HG03280 (cell line): ENCODE measurements around the gene SPNS3.

Experiments used
- ATAC-seq: cut with Tn5 transposase; IDR thresholded peaks from one replicate; pipeline ENCODE4 v1.9.1; 2021; ENCODE audit warnings: mild to moderate bottlenecking, moderate library complexity; ENCODE audit not compliant: unreplicated experiment

Gene SPNS3

GRCh38 chr17:4426499-4427208 is 7.1 kb upstream of the SPNS3 start:
- ATAC-seq, result no peak

- ATAC-seq, result no peak
Observed at GRCh38 chr17:4427505-4427904, 6.2 kb upstream of the SPNS3 start.

- no peak for ATAC-seq
Observed at GRCh38 chr17:4436381-4436780, 2.6 kb downstream of the SPNS3 start.

- no peak for ATAC-seq
Observed at GRCh38 chr17:4436846-4437245, 3.1 kb downstream of the SPNS3 start.

GRCh38 chr17:4438162-4438944 is 4.6 kb downstream of the SPNS3 start:
- ATAC-seq, result no peak

- no peak for ATAC-seq
Observed at GRCh38 chr17:4440021-4440420, 6.3 kb downstream of the SPNS3 start.

- ATAC-seq, result no peak
Observed at GRCh38 chr17:4440690-4441686, 7.2 kb downstream of the SPNS3 start.

GRCh38 chr17:4442582-4442981 is 8.8 kb downstream of the SPNS3 start:
- ATAC-seq, result no peak

- ATAC-seq, result no peak
Observed at GRCh38 chr17:4443476-4443875, 9.7 kb downstream of the SPNS3 start.

GRCh38 chr17:4444782-4445473 is 11.2 kb downstream of the SPNS3 start:
- no peak for ATAC-seq

- ATAC-seq, result no peak
Observed at GRCh38 chr17:4445731-4446130, 12.0 kb downstream of the SPNS3 start.

GRCh38 chr17:4446326-4447071 is 12.8 kb downstream of the SPNS3 start:
- ATAC-seq, result no peak

- ATAC-seq, result no peak
Observed at GRCh38 chr17:4448197-4448980, 14.6 kb downstream of the SPNS3 start.

- no peak for ATAC-seq
Observed at GRCh38 chr17:4449736-4450135, 16.0 kb downstream of the SPNS3 start.

- no peak for ATAC-seq
Observed at GRCh38 chr17:4450710-4451316, 17.1 kb downstream of the SPNS3 start.

GRCh38 chr17:4453812-4454591 is 20.3 kb downstream of the SPNS3 start:
- ATAC-seq, result no peak

GRCh38 chr17:4460661-4461060 is 26.9 kb downstream of the SPNS3 start:
- ATAC-seq, result no peak
